Lower leg skin (tissue), 3 donors: ENCODE results near the gene TAMALIN.

Experiments used
- CTCF ChIP-seq, 3 donors: fragments of 450-650 bp; IDR thresholded peaks; one replicate each; pipeline ENCODE4 v1.5.1; 2016; ENCODE audit warnings: antibody characterized with exemption in 3 of 3, mild to moderate bottlenecking in 3 of 3, moderate library complexity in 2 of 3
- POLR2A ChIP-seq, 2 donors: fragments of 450-650 bp; IDR thresholded peaks; one replicate each; pipeline ENCODE4 v1.6.1; 2016 to 2017; ENCODE audit warnings: antibody characterized with exemption in 2 of 2, mild to moderate bottlenecking in 1 of 2, moderate library complexity in 1 of 2

GRCh38 chr12:51976376-51977160 is 30.2 kb upstream of the TAMALIN start:
- TF ChIP-seq CTCF (IDR thresholded peaks at IDR 0.05) = no peak
- no peak for TF ChIP-seq POLR2A (IDR thresholded peaks at IDR 0.05)
